ENCODE data around the gene GRIN2C.

DNA sequence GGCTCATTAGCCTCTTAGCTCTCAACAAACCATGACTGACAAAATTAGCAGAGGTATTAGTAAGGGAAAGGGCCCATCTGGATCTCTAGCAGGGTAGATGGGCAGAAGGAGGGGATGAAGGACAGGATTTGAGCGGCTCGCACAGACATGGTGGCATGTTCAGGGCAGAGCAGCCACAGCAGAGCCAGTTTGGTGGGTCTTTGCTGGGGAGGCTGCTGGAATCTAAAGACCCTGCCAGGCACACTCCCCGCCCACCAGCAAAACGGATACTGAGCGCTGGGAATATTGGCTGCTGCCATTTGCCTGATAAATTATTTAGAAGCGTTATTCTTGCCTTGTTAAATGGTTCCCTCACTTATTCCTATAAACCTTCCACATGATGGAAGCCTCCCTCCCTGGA lies 62.8 kb downstream of the GRIN2C start:
- no peak for TF ChIP-seq GLIS1 (tag by site-specific recombination; IDR thresholded peaks at IDR 0.05)
- no peak for TF ChIP-seq KLF9 (tag by site-specific recombination; IDR thresholded peaks at IDR 0.05; ENCODE audit: low read depth)
- TF ChIP-seq, protein P1, sequence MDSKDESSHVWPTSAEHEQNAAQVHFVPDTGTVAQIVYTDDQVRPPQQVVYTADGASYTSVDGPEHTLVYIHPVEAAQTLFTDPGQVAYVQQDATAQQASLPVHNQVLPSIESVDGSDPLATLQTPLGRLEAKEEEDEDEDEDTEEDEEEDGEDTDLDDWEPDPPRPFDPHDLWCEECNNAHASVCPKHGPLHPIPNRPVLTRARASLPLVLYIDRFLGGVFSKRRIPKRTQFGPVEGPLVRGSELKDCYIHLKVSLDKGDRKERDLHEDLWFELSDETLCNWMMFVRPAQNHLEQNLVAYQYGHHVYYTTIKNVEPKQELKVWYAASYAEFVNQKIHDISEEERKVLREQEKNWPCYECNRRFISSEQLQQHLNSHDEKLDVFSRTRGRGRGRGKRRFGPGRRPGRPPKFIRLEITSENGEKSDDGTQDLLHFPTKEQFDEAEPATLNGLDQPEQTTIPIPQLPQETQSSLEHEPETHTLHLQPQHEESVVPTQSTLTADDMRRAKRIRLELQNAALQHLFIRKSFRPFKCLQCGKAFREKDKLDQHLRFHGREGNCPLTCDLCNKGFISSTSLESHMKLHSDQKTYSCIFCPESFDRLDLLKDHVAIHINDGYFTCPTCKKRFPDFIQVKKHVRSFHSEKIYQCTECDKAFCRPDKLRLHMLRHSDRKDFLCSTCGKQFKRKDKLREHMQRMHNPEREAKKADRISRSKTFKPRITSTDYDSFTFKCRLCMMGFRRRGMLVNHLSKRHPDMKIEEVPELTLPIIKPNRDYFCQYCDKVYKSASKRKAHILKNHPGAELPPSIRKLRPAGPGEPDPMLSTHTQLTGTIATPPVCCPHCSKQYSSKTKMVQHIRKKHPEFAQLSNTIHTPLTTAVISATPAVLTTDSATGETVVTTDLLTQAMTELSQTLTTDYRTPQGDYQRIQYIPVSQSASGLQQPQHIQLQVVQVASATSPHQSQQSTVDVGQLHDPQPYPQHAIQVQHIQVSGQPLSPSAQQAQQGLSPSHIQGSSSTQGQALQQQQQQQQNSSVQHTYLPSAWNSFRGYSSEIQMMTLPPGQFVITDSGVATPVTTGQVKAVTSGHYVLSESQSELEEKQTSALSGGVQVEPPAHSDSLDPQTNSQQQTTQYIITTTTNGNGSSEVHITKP (tag by site-specific recombination; IDR thresholded peaks at IDR 0.05) = no peak
- TF ChIP-seq, protein P2, sequence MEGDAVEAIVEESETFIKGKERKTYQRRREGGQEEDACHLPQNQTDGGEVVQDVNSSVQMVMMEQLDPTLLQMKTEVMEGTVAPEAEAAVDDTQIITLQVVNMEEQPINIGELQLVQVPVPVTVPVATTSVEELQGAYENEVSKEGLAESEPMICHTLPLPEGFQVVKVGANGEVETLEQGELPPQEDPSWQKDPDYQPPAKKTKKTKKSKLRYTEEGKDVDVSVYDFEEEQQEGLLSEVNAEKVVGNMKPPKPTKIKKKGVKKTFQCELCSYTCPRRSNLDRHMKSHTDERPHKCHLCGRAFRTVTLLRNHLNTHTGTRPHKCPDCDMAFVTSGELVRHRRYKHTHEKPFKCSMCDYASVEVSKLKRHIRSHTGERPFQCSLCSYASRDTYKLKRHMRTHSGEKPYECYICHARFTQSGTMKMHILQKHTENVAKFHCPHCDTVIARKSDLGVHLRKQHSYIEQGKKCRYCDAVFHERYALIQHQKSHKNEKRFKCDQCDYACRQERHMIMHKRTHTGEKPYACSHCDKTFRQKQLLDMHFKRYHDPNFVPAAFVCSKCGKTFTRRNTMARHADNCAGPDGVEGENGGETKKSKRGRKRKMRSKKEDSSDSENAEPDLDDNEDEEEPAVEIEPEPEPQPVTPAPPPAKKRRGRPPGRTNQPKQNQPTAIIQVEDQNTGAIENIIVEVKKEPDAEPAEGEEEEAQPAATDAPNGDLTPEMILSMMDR (tag by site-specific recombination; IDR thresholded peaks at IDR 0.05) = no peak
- TF ChIP-seq, protein P3, sequence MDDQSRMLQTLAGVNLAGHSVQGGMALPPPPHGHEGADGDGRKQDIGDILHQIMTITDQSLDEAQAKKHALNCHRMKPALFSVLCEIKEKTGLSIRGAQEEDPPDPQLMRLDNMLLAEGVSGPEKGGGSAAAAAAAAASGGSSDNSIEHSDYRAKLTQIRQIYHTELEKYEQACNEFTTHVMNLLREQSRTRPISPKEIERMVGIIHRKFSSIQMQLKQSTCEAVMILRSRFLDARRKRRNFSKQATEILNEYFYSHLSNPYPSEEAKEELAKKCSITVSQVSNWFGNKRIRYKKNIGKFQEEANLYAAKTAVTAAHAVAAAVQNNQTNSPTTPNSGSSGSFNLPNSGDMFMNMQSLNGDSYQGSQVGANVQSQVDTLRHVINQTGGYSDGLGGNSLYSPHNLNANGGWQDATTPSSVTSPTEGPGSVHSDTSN (CRISPR knock-in tag; IDR thresholded peaks at IDR 0.05) = no peak
- no peak for TF ChIP-seq ZSCAN30 (tag by site-specific recombination; IDR thresholded peaks at IDR 0.05)
- no peak for TF ChIP-seq IKZF3 (tag by site-specific recombination; IDR thresholded peaks at IDR 0.05)
- TF ChIP-seq ZNF121 (tag by site-specific recombination; IDR thresholded peaks at IDR 0.05) = no peak
- TF ChIP-seq, protein P4, sequence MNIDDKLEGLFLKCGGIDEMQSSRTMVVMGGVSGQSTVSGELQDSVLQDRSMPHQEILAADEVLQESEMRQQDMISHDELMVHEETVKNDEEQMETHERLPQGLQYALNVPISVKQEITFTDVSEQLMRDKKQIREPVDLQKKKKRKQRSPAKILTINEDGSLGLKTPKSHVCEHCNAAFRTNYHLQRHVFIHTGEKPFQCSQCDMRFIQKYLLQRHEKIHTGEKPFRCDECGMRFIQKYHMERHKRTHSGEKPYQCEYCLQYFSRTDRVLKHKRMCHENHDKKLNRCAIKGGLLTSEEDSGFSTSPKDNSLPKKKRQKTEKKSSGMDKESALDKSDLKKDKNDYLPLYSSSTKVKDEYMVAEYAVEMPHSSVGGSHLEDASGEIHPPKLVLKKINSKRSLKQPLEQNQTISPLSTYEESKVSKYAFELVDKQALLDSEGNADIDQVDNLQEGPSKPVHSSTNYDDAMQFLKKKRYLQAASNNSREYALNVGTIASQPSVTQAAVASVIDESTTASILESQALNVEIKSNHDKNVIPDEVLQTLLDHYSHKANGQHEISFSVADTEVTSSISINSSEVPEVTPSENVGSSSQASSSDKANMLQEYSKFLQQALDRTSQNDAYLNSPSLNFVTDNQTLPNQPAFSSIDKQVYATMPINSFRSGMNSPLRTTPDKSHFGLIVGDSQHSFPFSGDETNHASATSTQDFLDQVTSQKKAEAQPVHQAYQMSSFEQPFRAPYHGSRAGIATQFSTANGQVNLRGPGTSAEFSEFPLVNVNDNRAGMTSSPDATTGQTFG (tag by site-specific recombination; IDR thresholded peaks at IDR 0.05; ENCODE audit: borderline replicate concordance) = no peak
- no peak for TF ChIP-seq ZFP37 (tag by site-specific recombination; IDR thresholded peaks at IDR 0.05)

All from HEK293 (cell line).